Stimulated activated CD4-positive, alpha-beta T cell treated with anti-CD3 and anti-CD28 coated beads, Interleukin-15, amount 100 ng/mL, for 24 hours (primary cell): Measurements from ENCODE around the gene RNF166.
A peak's percentile ranks its signal among the peaks of the same experiment; 100 is the strongest.

Experiments used
- DNase-seq: peaks from one replicate; pipeline ENCODE4 v3.0.0-alpha.2; 2020

The RNF166 gene

DNA sequence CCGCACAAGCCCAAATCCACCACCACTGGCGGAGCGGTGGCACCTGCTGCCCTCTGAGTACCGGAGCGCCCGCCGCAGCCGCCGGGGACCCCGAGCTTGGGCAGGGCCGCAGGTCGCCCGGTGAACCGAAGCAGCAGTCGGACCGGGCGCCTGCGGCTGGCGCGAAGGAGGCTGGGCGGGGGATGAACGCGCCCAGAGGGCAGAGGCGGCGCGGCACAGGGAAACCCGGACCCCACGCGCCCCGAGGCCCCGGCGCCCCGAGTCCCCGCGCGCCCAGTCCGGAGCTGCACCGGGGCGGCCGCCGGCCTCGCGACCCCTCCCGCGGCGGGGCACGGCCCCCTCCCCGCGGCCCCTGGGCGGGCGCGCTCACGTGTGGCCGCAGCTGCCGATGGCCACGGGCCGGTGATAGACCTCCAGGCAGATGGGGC is 393 bp downstream of the RNF166 start:
- DNase-seq = peak; percentile 43

DNA sequence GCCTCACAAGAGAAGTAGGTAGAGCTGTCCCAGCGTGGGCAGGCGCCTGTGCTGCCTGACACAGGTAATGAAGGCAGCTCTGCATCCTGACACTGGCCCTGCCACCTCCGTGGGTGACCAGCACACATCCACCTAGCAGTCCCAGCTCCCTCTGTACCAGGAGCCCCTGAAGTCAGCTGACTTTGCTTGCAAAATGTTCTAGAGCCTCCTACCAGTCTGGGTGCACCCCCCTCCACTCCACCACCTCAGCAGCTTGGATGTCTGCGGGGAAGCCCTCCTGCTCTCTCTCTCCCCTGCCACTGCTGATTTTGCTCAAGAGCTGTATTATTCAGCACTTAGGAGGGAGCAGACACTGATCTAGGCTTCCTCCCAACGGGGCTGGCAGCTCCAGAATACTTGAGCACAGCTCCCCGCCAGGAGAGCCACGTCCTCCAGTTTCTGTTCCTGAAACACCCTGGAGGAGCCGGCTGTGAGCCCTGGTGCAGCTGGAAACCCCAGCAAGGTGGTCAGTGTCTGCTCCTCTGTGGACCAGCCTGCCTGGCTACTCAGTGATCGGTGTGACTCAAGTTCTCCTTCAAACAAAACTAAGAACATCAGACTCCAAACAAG is 1.0 kb downstream of the RNF166 start:
- peak; percentile 37 for DNase-seq

DNA sequence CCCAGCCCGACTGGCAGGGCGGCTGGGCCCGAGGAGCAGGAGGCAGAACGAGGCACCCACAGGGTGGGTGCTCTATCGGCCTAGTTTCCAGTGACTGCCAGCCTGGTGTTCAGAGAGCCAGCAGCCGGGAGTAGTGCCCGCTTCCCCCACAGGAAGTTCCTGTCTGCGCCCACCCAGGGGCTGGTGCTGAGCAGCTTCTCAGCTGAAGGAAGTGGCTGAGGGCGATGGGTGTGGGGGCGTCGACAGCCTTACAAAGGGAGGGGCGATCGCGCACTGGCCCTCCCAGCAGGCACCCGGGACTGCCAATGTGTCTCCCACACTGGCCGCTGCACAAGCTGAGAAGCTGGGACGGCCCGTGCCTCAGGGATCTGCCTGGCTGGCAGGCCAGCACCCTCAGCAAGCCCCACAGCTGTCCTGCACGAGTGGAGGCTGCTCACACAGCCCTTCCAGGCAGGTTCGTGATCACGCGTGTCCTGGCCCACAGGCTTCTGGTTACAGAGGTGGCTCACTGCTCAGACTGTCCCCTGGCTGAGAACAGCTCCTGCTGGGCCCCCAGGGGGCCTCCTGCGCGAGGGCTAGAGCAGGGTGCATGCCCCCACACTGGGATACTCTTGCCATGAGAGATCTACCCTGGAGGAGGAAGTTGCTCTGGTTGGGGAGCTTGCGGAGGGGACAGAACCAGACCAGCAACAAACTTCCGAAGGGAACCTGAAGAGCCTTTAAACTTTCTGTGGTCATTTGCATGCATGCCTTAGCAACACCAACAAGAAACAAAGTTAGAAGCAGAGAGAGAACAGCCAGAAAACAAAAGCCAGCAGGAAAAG is 2.5 kb downstream of the RNF166 start:
- peak; percentile 85 for DNase-seq

DNA sequence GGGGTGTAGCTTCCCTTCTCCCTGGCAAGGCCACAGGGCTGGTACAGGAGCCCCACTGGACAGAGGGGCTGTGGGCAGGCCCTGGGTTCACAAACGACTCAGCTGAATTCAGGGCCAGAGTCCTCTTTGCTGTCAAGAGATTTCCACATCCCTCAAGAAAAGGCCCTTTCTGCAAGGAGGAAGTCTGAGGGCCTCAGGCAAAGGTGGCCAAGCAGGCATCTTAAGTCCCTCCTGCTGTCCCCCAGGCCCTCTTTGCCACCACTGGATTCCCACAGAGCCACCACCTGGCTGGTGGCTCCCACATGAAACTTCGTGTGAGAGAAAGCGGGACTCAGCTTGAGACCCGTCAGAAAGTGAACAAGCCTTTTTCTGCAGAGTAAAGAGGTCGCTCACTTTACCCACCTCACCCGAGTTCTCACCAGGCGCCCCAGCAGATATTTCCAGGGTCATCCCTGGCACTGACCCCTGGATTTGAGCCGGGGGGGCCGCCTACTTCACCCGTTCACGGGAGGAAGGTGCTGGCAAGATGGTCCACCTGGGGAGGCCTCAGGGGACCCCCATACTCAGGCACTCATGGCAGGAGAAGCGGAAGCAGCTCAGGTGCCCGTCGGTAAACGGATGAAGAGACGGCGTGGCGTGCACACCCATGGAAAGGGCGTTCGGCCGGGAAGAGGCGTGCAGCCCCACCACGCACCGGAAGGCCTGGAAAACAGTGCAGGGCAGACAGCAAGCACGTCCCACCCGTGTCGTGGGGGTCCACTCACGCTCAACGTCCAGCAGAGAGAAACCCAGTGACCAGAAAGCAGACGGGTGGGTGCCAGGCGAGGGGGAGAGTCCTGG is 3.6 kb downstream of the RNF166 start:
- peak; percentile 46 for DNase-seq

DNA sequence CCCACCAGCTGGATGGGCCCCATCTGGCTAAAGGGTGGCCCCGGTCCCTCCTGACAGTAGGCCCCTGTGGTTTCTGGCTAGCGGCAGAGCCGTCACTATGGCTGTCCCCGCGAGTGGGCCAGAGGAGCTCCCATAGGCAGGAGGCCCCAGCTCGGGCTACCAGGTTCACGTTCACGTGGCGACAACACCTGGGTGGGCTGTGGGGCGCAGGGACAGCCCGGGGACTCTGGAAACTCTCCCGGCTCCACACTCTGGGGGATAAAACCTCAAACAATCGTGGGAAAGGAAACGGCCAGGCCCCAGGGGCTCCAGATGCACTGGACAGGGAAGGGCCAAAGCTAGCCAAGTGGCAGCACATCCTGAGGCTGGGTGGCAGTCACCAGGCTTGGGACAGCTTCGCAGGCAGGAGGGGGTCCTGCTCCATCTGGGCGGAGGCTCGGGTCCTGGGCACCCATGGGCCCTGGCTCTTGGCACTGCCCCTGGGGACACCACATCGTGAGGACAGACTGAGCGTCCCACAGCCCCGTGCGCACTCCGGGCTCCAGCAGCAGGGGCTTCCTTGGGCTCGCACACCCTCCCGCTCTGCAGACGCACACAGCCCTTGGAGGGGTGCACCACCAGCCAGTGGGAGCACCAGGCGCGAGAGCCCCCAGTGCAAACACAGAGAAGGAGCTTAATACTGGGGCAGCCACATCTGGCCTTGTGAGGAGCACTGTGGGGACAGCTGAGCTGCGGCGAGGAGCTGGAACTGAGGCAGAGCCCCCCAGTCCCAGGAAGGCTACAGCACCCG is 4.4 kb downstream of the RNF166 start:
- DNase-seq = peak; percentile 46

DNA sequence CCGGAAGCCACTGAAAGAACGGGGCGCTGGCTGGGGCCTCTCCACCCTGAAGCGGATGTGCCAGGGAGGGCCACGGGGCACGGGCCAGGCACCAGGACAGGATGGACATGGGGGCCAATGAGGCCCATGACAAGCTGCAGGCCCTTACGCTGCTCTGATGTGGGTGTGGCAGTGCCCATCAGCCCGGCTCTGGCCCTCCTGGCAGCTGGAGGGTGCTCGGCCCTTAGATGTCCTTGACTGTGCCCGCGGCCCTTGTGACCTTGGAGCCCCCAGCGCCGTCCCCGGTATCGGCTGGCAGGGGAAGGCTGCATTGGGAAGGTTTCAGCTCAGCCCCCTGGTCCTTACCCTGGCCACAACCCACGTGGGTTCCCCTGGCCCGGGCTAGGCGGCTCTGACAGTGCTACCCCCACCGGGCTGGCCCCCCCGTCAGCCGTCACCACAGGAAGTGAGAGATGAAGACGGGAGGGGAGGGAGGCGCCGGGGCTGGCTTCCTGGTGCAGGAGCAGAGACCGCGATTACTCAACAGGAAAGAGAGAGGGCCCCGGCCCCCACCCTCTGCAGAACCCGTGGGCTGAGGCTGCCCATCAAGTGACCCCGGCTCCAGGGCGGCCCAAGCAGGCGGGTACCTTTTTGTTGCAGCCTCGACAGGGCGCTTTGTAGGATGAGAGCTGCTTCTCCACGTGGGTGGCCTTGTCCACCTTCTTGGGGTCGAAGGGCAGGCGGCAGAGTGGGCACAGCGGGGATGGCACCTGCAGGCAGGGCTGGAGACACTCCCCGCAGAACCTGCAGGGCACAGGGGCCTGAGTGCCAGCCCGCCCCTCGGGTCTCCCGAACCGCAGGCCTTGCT is 5.3 kb downstream of the RNF166 start:
- DNase-seq = peak; percentile 97

DNA sequence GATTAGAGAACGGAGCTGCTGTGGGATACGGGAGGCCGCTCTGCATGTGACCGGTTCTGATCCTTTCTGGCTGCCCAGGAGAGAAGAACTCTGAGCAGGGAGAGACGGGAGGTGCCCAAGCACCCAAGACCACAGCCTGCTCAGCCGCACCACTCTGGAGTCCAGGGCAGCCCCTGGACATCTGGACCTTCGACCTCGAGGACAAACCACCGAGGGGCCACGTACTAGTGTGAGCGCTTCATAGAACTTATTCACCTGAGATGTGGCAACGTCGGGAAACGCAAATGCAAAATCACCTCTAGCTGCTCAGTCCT is 5.9 kb downstream of the RNF166 start:
- no peak for DNase-seq

DNA sequence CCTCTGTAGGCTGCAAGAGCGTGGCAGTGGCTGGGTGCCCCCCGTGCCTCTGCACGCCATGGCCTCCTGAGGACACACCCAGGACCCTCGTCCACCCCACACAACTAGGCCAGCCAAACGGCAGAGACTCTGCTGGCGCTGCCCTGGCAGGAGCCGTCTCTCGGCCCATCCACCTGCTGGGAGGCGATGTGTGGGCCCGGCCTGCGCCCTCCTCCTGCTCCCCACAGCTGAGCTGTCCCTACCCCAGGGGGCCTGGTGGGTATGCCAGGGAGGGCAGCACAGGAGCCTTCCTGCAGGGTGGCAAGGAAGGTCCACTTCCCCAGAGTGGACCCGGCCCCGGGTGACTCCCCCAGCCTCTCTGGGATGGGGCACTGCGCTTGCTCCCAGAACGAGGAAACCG is 7.0 kb downstream of the RNF166 start:
- no peak for DNase-seq

DNA sequence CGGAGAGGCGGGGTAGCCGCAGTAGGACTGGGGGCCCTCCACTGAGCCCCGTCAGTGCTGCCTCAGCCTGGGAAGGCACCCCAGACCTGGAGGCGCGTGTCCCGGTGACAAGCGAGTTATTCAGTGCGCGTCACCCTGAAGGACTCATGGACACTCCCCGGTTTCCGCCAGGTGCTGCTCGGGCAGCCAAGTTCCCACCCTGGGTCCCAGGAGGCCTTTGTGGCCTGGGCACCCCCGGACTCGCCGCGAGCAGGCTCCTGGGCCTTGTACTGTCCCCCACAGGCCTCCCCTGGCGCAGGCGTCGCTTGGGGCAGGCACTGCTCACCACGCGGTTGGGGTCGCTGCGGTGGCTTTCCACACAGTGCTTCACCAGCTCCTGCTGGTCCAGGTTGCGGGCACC is 7.6 kb downstream of the RNF166 start:
- no peak for DNase-seq

DNA sequence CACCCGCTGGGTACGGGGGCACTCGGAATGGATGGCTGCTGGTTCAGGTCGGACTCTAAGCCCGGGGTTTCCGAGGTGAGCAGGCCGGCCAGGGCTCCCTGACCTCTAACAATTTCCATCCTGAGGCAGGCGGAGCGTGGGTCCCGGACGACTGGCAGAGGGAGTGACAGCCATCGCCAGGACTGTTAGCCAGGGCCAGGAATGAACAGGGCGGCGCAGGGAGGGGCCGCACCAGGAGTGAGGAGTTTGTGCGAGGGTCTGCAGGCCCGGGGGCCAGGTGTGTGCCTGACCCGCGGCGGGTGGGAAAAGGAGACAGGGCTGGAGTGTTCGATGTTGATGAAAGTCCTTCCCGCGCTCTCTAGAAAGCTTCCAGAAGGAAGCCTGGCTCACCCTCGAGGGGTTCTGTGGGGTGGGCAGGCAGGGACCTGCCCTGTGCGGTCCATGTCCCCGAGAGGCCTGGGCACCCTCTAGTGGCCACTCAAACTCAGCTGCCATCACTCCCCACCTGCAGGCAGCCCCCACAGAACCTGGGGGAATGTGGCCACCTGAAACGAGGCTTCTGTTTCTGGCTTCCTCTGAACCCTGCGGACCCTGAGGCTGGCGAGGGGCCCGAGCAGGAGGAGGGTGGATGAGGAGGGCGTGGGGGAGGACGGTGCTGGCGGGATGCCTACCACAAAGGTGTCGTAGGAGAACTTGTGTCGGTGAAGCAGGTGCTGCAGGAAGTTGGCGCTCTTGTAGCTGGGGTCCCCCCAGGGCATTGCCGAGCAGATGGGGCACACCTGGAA is 8.2 kb downstream of the RNF166 start:
- DNase-seq = no peak

DNA sequence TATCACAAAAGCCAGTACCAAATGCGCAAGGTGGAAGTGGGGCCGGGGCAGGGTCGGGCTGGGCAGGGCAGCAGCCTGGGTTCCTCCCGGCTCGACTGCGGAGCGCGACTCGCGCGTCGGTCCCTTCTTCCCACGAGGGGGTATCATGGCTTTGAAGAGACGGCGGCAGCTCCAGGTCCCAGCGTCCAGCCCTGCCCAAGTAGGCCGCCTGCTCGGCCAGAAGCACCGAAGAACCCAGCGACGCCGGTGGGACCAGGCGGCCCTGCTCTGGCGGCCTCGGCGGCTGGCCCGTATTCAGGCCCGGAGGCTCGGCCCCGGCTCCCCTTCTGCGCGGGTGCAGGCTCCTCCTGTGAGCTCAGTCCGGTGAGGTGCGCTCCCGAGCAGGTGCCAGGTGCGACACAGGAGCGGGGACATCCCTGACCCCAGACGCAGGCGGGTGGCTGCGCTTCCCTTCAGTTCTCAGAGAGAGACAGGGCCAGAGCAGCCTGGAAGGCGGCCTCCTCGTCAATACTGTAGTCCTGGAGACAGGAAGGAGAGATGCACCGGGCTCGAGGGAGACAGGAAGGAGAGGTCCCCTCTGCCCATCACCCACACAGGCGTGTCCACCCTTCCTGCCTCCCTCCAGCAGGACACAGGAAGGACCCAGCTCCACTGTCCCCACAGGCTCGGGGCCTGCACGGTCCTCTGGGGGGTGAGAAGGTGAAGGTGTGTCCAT is 8.9 kb downstream of the RNF166 start:
- DNase-seq = no peak

DNA sequence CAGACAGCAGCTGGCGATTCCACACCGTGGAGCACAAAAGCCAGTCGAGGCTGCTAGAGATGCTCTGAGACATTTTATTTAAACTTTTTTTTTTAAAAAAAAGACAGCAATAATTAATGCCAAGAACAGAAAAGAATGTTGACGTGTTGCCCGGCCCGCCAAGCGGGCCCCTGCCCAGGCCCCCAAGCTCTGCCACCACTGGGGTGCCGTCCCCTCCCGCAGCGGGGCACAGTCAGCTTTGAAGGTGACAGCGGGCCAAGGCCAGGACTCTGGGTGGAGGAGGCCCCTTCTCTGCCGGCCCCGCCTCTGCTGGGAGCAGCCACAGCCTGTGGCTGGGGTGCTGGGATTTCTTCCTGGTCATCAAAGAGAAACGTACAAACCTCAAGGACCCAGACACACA is 9.8 kb downstream of the RNF166 start:
- DNase-seq = no peak

DNA sequence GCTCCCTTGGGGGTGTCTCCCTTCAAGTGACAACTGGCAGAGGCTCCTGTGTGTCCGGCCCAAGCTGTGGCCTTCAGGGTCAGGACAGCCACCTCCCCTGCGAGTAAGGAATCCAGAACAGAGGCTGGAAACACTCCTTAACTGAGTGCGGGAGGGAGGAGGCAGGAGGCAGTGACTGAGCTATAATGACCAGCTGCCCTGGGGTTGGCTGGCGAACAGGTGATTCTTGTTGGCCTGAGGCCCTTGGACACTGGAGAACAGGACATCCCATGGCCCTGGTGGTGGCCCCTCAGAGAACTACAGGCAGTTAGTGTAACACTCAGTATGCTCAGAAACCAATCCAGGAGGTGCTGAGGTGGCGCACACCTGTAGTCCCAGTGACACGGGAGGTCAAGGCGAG is 10.5 kb downstream of the RNF166 start:
- no peak for DNase-seq

DNA sequence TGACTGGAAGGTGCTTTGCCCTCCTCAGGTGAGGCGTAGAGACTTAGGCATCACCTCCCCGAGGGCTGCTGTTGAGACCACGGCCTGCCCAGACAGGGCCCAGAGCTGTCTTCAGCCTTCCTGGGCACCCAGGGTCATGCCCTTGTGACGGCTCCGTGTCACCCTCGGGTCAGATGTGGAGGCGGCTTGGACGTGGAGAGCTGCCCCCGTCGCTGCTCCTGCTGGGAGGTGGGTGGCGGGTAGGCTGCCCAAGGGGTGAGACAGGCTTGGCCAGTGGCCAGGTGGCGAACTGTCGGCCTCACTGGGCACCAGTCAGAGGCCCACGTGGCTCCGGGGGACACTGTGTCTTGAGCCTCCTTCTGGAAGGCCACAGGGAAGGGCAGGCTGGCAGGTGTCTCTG is 11.0 kb downstream of the RNF166 start:
- no peak for DNase-seq

DNA sequence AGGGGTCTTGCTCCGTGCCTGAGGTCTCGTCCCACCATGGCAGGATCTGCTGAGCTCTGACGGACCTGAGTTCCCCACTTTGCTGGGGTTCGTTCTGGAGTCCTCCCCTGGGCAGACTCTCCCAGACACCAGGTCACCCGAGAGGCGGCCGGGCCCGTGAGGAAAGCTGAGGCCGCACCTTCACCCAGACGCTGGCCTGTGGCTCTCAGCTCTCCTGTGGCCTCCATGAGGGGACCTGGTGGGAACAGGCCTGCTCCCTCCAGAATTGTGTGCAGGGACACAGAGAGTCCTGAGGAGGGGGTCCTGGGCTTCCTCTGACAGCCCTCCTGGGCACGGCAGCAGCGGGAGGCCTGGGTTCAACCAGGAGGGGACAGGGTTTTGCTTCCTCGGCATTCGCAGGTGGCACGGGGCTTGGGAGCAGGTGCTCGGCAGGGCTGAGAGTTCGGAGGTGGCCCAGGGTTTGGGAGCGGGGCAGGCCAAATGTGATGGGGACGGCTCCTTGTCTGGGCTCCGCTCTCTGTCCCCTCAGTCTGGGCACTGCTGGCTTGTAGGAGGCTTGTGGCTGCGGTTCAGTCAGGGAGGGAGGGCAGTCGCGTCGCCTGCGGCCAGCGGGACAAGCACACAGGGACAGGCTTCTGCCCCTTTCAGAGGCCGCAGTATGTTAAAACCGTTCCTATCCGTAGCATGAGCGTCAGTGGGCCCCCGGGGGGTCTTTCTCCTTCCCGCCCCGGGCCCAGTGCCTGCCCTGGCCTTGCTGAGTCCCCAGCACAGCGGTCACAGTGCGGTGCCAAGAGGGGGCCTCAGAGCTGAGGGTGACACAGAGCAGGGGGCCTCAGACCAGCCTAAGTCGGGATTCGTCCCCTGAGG is 11.8 kb downstream of the RNF166 start:
- no peak for DNase-seq

DNA sequence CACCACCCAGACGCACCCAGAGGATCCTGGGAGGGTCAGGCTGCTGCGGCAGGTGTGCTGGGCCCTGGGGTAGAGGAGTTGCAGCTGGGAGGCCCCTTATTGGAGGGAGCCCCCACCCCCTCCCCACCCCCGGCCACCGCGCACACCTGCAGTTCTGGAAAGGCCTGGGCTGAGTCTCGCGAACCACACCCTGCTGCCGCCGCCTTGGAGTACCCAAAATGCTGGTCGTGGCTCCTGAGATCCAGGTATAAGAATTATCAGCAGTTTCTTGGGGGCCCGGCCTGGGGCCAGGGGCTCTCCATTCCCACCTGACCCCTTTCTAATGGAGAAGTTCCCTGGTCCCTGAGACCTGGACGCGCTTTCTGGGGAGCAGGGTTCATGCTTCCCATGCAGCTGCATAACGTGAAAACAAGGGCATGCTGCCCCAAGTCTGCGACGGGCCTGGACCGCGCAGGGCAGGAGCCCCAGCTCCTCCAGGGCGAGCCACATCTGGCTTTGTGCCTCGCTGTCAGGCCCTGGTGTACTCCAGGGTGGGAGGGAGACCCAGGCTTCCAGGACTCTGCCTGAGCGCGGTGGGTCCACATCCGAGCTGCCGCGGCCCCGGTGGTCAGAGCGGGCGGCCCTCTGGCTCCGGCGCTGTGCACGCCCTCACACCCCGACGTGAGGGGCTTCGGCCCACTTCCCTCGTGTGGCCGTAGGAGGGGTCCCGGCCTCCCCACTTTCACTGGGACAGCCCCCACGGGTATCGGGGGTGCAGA is 12.6 kb downstream of the RNF166 start:
- no peak for DNase-seq

DNA sequence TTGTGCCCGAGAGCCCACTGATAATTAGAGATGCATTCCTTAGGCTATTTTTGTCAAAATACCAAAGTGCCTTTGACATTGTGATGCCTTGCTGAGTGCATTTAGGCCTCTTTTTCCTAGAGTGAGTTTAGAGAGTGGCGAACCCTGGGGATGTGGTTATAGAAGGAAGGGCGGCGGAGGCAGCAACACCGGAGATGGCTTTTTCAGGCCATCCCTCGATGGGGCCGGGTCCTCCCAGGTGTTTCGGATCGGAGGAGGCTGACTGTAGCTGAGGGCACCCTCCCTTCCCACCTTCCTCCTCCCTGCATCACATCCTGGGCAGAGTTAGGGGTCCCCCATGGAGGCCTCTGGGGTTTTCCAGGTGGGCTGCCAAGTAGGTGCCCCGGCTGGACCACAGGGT is 13.3 kb downstream of the RNF166 start:
- no peak for DNase-seq

DNA sequence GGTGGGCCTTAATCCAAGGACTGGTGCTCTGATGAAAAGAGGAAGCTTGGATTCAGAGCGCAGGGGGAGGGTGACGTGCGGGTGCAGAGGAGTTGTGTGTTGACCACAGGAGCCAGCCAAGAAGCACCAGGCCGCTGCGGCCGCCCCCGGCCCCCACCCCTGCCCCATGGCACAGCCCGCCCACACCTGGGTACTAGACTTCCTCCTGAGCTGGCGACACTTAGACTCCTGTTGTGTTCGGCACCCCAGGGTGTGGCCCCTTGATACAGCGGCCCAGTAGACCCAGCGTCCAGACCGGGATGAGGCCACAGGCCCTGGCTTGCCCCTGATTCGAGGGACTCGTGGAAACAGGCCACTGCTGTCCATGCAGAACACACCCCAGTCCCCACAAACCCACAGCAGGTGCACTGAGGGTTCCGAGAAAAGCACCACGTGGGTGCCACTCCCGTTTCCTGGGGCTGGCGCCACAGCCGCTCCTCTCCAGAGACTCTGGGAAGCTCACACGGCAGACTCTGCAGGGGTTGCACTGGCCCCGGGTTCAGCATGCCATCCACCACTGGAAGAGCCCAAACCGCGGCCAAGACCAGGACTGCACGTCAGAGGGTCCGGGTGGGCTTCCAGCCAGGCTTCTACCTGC is 14.2 kb downstream of the RNF166 start:
- peak; percentile 49 for DNase-seq
